KOPT-K1 (cell line): ENCODE data around the gene PHLDA2.

ENCODE experiments used
- H3K27ac ChIP-seq: fragments of 200-600 bp; sonication (generic); 2 replicates; pipeline ENCODE4 v1.5.1; 2016; ENCODE audit warnings: antibody characterized with exemption, mild to moderate bottlenecking, low read depth, low read length; ENCODE audit not compliant: poor library complexity, severe bottlenecking
- H3K36me3 ChIP-seq: fragments of 200-600 bp; sonication (generic); 2 replicates; pipeline ENCODE4 v1.5.1; 2017; ENCODE audit warnings: antibody characterized with exemption, mild to moderate bottlenecking, low read length, moderate library complexity; ENCODE audit not compliant: insufficient read depth
- H3K9me3 ChIP-seq: fragments of 200-600 bp; sonication (generic); 2 replicates; pipeline ENCODE4 v1.5.1; 2017; ENCODE audit warnings: antibody characterized with exemption, low read length, mild to moderate bottlenecking; ENCODE audit not compliant: insufficient read depth, poor library complexity, severe bottlenecking

PHLDA2 gene

DNA sequence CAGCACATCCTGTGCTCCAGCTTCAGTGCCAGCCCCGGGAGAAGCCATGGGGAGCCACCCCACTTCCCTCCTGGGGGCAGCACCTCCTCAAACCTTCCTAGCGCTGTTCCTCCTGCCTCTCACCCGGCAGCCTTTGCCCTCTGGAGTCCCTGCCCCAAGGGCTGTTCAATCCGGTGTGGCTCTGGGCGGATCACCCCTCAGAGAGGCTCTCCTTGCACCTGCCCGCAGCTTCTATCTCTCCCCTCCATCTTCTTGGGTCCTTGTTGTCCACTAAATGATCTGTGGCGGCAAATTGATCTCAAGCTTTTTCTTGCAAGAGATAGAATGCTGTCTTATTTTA is 25.6 kb downstream of the PHLDA2 start:
- Histone ChIP-seq H3K27ac (no peak overlapping the region), H3K9me3 (no peaks in the 10 kb centered on the region), H3K36me3 (no peaks in the 10 kb centered on the region)

DNA sequence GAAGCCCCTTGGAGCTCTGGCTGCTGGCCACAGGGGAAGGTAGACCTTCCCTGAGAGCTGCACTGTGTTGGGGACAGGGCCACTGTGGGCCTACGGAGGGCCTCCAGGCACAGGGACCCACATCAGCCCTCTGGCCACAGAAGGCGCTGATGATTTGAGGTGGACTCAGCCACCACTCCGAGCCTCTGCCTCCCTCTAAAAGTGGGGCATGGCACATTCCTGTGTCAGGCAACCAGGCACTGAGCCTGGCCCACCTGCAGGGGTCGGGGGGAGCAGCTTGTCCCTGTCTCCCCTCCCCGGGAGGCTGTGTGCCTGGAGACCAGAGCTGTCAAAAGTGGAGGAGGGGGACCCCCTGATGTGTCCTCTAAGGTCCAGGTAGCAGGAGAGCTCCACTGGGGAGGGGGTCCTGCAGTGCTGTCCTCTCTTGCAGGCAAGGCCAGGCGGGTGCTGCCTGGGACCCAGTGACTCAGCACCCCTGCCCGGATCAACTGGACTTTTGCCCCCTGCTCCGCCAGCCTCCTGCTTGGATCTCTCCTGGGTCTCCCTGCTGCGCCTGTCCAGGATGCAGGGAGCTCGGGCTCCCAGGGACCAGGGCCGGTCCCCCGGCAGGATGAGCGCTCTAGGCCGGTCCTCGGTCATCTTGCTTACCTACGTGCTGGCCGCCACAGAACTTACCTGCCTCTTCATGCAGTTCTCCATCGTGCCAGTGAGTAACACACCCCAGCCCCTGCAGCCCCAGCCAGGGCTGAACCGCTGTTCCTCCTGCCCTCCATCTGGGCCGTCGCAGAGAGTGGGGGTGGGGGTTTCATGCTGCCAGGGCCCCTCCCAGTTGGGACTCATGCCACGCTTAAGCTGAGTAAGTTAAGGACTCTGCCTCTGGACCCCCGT is 26.2 kb downstream of the PHLDA2 start:
- H3K36me3 ChIP-seq = no peaks in the 10 kb centered on the region
- H3K27ac ChIP-seq = peak overlapping the region; percentile 56
- H3K9me3 ChIP-seq = no peaks in the 10 kb centered on the region

DNA sequence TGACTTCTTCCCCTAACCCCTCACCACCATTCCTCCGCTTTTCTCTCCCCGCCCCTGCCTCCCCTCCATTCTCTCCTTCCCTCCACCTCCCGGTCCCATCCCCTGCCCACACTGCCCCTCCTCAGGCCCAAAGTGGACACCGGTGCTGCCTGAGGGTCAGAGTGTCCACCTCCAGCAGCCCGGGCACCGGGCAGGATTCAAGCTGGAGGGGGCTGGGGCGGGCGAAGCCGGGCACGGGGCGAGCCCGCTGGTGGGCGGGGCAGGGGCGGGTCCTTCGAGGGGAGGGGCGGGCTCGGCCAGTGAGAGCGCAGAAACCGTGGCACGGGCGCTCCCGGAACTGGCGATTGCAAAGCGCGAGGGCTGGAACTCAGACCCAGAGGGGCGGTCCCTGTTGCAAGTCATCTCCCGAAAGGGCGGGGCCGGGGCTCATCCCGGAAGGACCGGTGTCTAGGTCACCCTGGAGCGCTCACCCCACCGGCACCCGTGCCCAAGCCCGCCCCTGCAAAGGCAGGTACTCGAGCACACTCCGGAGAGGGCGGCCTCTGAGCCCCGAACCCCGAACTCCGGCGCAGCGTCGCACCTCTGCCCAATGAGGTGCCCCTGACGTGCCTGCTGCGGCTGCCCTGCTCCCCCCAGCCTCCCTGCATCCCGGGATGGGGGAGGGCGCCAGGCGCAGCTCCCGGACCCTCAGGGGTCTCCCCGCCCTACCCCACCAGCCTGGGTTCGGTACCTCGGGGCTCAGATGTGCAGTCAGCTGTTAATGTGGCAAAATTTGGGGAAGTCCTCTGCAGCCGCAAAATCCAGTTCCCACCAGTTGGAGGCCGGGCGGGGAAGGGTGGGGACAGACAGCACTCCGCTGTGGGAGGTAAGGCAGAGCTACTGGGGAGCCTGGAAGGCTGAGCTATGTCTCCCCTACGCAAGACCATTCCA is 27.1 kb downstream of the PHLDA2 start:
- Histone ChIP-seq H3K27ac (peak overlapping the region; percentile 56), H3K36me3 (no peaks in the 10 kb centered on the region), H3K9me3 (no peaks in the 10 kb centered on the region)

DNA sequence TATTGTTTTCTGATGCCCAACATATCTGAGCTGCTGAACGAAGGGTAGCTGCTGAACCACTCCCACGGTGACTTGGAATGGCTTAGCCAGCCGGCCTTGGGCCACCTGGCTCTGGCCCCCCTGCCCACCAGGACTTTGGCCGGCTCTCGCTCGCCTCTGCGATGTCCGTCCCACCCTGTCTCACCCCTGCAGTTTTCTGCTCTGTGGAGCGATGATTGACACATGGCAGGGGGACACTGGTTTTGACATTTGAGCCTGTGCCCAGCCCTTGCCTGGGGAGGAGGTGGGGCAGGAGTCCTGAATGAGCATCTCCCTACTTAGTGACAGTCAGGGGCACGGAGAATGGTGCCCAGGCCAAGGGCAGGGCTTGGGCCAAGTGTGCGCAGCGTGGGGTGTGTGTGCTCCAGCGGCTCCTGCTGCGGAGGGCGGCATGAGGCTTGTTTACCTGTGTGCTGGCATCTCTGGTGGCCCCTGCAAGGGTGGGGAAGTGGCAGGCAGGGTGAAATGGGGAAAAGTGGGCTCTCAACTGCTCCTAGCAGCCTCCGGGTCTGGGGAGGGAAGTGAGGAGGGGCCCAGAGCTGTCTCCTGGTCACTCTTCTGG is 27.9 kb downstream of the PHLDA2 start:
- Histone ChIP-seq H3K27ac (peak overlapping the region; percentile 56), H3K36me3 (no peaks in the 10 kb centered on the region), H3K9me3 (no peaks in the 10 kb centered on the region)

DNA sequence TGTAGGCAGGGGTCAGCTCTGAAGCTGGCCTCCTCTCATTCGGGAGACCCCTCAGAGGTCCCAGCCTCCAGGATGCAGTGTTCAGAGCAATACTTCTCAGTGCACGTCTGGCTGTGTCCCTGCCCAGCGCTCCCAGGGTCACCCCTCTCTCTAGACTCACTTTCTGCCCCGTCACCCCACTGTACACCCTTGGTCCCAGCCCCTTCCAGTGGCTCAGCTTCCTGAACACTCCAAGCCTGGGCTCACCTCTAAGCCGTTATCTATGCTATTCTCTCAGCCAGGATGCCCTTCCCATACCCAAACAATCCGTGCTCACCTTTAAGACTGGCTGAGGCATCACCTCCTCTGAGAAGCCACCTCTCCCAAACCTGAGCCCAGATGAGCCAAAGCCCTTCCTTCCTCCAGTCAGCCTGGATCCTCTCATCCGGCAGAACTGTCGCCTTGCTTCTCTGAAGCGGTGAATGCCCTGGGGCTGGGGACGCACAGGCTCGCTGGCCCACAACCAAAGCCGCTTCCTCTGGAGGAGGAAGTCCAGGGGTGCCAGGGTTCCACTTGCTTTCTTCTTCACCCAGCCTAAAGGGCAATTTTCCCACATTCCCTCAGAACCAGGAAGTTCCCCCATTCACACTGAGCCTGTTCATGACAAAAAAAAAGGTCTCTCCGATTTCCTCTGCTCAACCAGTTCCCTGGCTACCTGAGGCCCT is 30.0 kb downstream of the PHLDA2 start:
- no peaks in the 10 kb centered on the region for H3K9me3 ChIP-seq
- no peaks in the 10 kb centered on the region for H3K36me3 ChIP-seq
- H3K27ac ChIP-seq = no peak overlapping the region

DNA sequence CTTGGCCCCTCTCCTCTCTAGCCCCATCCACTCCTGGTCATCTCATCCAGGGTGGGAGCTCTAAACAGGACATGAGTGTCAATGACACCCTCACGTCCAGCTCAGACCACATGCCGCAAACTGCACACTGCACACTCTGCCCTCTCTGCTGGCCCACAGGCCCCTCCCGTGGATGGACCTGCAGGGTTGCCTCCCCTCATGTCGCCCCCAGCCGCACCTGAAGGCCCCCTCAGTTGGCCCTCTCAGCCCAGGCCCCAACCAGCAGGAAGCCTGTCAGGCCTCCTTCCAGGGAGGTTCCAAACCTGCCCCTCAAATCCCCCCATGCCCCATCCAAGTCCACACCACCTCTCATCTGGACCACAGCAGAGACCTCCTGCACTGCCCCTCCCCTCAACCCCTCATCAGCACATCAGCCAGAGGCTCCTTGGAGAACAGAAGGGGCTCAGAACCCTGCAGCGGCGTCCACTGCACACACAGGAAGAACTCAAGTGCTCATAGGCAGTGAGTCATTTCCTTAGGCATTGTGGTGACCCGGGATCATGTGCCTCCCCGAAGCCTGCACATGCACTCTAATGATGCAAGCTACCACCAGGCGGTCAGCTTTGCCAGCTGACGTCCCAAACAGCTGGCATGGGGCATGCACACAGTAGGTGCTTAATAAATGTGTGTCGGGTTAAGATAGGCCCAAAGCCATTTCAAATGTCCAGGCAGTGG is 30.7 kb downstream of the PHLDA2 start:
- Histone ChIP-seq H3K36me3 (no peaks in the 10 kb centered on the region), H3K9me3 (no peaks in the 10 kb centered on the region), H3K27ac (no peak overlapping the region)

DNA sequence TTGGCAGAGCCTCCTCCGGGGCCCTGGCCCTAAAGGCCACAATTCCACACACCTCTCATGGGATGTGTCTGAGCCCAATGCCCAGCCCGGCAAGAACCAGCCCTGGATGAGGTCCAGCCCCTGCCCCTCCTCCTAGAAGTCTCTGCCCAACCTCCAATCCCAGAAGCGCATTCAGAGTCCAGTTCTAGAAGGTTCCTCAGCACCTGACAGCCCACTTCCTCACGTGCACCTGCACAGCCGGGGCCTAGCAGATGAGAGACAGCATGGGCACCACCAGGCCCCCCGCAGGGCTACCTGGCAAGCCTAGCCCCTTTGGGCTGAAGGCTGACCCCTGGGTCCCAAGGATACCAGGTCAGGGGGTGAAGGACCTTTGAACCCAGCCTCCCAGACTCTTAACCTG is 32.2 kb downstream of the PHLDA2 start:
- Histone ChIP-seq H3K36me3 (no peaks in the 10 kb centered on the region), H3K27ac (no peak overlapping the region), H3K9me3 (no peaks in the 10 kb centered on the region)

DNA sequence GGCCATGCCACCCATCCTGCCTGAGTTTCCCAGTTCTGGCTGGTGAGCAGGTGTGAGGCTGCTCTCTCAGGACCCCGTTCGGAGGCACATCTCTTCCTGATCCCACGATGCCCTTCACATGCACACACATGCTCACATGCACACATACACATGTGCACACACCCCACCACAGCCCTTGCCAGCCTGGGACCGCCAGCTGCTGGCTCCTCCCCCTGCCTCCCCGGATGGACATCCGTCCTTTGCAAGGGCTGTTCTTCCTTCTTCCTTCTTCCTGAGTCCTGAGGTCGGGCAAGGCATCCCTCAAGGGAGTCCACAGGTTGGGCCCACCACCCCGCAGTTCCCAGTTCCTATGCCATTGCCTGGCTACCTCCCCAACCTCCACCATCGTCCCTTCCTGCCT is 33.2 kb downstream of the PHLDA2 start:
- Histone ChIP-seq H3K36me3 (no peaks in the 10 kb centered on the region), H3K9me3 (no peaks in the 10 kb centered on the region), H3K27ac (no peak overlapping the region)

DNA sequence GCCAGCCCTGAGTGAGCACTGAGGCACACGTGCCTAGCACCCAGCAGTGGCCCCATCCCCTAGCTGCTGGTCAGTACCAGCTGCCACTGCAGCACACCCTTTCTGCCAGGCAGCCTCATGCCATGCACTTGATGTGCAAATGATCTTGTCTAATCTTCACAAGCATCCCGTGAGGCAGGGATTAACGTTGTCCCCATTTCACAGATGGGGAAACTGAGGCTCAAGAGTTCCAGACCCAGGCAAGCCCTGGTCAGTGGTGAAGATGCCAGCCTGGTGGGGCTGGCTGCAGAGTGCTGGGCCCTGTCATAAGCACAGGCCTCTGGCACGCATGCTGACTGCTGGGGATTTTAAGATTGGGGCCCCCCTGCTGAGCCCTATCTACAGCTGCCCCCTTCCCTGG is 35.3 kb downstream of the PHLDA2 start:
- Histone ChIP-seq H3K9me3 (no peaks in the 10 kb centered on the region), H3K36me3 (no peaks in the 10 kb centered on the region)

DNA sequence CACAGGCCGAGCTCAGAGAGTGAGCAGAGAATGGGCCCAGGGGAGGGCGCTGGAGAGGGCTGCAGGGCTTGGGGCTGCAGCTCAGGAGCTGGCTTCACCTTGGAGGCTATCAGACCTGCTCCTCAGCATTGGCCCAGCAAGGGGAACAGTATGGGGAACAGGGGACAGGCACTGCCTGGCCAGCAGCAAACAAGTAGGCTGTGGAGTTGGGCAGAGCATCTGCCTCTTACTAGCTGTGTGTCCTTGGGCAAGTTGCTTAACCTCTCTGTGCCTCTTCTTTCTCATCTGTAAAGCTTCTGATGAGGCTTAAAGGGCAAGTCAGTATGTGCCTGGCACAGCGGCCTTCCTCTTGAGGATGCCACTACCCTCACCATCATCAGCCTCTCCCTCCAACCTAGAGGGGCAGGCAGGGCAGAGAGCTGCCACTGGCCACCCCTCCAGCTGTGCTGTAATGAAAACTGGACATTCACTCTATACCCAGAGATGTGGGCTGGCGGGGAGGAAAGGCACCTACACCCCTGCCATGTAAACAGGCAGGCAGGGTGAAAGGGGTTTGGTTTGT is 36.2 kb downstream of the PHLDA2 start:
- H3K36me3 ChIP-seq = no peaks in the 10 kb centered on the region
- H3K27ac ChIP-seq = peak overlapping the region; percentile 79
- no peaks in the 10 kb centered on the region for H3K9me3 ChIP-seq

More for the DNA sequence above, 35.3 kb downstream of the PHLDA2 start:
- H3K27ac ChIP-seq = no peak overlapping the region

DNA sequence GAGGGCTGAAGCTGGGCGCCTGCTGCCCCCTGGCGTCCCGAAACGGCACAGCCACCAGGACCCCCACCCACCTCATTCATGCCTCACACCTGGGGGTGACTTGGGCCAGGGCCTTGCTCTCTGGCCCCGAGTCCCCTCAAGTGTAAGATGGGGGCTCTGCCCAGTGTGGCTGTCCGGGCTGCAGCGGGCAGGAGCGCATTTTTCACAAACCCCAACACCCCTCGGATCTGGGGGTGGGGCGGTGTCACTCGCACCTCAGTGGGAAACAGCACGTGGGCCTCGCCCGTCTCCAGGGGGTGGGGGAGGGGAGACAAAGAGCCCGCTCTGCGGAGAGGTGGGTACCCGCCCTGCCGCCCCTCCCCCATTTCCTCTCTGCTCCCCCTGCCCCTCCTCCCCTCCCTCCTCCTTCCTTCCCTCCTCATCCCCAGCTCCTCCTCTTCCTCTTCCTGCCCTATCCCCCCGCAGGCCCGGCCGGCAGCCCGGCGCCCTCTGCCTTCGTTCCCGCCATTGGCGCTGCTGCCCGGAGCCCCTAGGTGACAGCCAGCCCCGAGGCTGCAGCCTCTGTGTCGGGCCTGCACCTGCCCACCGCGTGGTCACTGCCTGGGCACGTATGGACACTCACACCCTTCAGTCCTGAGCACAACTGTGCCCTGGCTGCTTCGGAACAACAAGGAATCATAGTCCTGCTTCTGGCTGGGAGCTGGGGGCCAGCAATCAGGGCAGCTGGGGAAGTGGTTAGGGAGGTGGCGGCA is 36.8 kb downstream of the PHLDA2 start:
- no peaks in the 10 kb centered on the region for H3K36me3 ChIP-seq
- peak overlapping the region; percentile 79 for H3K27ac ChIP-seq
- H3K9me3 ChIP-seq = no peaks in the 10 kb centered on the region

DNA sequence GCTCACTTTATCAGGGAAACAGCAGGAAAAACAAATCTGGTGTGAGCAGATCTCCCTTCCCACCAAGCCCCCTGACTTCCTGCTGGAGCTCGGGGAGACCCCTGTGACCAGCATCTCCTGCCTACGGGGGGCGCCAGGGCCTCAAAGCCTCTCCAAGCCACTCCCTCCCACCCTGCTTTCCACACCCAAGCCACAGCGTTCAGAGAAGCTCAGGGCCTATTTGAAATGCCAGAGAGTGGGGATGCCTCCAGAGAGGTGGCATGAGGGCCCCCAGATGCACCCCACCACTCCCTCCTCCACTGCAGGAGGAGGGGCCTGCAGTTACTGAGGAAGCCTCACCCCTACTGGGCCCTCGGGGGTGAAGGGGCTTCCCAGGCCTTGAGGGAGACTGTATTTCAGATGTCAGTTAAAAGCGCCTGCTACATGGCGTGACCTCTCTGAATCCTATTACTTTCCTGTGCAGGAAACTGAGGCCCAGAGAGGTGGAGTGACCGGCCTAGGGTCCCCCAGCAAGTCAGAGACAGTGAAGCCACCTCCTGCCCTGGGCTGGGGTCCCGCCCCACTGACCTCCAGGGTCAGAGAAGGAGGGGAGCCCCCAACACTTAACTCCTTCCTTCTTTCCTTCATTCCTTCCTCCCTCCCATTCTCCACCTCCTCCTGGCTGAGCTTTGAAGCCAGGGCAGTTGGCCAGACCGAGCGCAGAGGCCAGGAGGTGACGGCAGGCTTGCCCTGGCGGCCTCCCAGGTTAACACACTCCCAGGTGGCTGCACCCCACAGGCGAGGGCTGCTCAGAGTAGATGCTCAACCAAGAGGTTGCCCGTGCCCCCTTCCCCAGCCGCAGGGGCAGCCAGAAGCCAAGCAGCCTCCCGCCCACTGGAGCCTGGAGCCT is 37.6 kb downstream of the PHLDA2 start:
- no peaks in the 10 kb centered on the region for H3K36me3 ChIP-seq
- H3K9me3 ChIP-seq = no peaks in the 10 kb centered on the region
- H3K27ac ChIP-seq = peak overlapping the region; percentile 79
